K562 (cell line): Measurements from ENCODE around the gene ZNRD2. TPM values are rescaled to one million over a fixed set of nuclear protein-coding genes. Genes with fewer than 3 reads are reported as not detected.
A peak's percentile ranks its signal among the peaks of the same experiment; 100 is the strongest.

Source experiments
- ARID2 ChIP-seq: fragments of 450-650 bp; IDR thresholded peaks from 2 replicates; pipeline ENCODE4 v1.6.1; 2017; ENCODE audit warnings: antibody characterized with exemption, mild to moderate bottlenecking
- C11orf30 ChIP-seq: fragments of 450-650 bp; IDR thresholded peaks from 2 replicates; pipeline ENCODE4 v1.6.1; 2016; ENCODE audit warnings: low read depth, mild to moderate bottlenecking
- EHMT2 ChIP-seq: fragments of 450-650 bp; IDR thresholded peaks from 2 replicates; pipeline ENCODE4 v1.6.1; 2018; ENCODE audit warnings: antibody characterized with exemption
- ETV5 ChIP-seq: sonication (generic); formaldehyde crosslinking; IDR thresholded peaks from 2 replicates; pipeline ENCODE4 v1.4.0; 2020; ENCODE audit warnings: low read depth, mild to moderate bottlenecking, missing genetic modification reagents
- HDAC8 ChIP-seq: fragments of 450-650 bp; IDR thresholded peaks from 2 replicates; pipeline ENCODE4 v1.6.1; 2016; ENCODE audit warnings: mild to moderate bottlenecking, missing genetic modification characterization, moderate library complexity, missing compliant biosample characterization
- HLTF ChIP-seq: fragments of 450-650 bp; IDR thresholded peaks from 2 replicates; pipeline ENCODE4 v1.6.1; 2016
- KAT8 ChIP-seq: fragments of 450-650 bp; IDR thresholded peaks from 2 replicates; pipeline ENCODE4 v1.6.1; 2016; ENCODE audit warnings: low read depth, mild to moderate bottlenecking
- KLF1 ChIP-seq: fragments of 450-650 bp; IDR thresholded peaks from 2 replicates; pipeline ENCODE4 v1.6.1; 2016; ENCODE audit warnings: missing genetic modification characterization, missing compliant biosample characterization
- MCM7 ChIP-seq, 2 experiments: fragments of 450-650 bp; IDR thresholded peaks; 2 replicates each; pipeline ENCODE4 v1.6.1; 2016 to 2018
- MYBL2 ChIP-seq, 2 experiments: fragments of 450-650 bp in 1 of 2; sonication (generic) in 1 of 2; formaldehyde crosslinking in 1 of 2; IDR thresholded peaks; 2 replicates each; pipeline versions ENCODE4 v1.6.1 to v1.8.1; 2017 to 2022; ENCODE audit warnings: borderline replicate concordance in 1 of 2, inconsistent platforms in 1 of 2, low read depth in 1 of 2, mild to moderate bottlenecking in 1 of 2, missing genetic modification reagents in 1 of 2, moderate library complexity in 1 of 2
- NCOR1 ChIP-seq: fragments of 450-650 bp; IDR thresholded peaks from 2 replicates; pipeline ENCODE4 v1.6.1; 2016; ENCODE audit warnings: mild to moderate bottlenecking, moderate library complexity
- POLR2AphosphoS2 ChIP-seq: IDR thresholded peaks from 2 replicates; pipeline ENCODE4 v1.6.1; 2012; ENCODE audit warnings: low read length, improper control_type of control experiment
- RBFOX2 ChIP-seq: fragments of 200-400 bp; formaldehyde crosslinking; IDR thresholded peaks from 2 replicates; pipeline ENCODE4 v1.6.1; 2017; ENCODE audit warnings: low read depth, mild to moderate bottlenecking, low read length, moderate library complexity
- SAFB ChIP-seq: fragments of 200-400 bp; formaldehyde crosslinking; IDR thresholded peaks from 2 replicates; pipeline ENCODE4 v1.6.1; 2017; ENCODE audit warnings: low read depth, low read length, borderline replicate concordance
- SMC3 ChIP-seq: conservative IDR thresholded peaks from 2 replicates; pipeline ENCODE4 v1.6.1; 2011; ENCODE audit warnings: low read depth, low read length, improper control_type of control experiment; ENCODE audit not compliant: insufficient read depth
- SUPT5H ChIP-seq: fragments of 450-650 bp; IDR thresholded peaks from 2 replicates; pipeline ENCODE4 v1.6.1; 2016
- TBL1XR1 ChIP-seq, 2 experiments: IDR thresholded peaks; 2 replicates each; pipeline ENCODE4 v1.6.1; 2012; ENCODE audit warnings: improper control_type of control experiment in 2 of 2, low read length in 2 of 2, mild to moderate bottlenecking in 1 of 2
- TGIF2 ChIP-seq: sonication (generic); formaldehyde crosslinking; IDR thresholded peaks from 2 replicates; pipeline ENCODE4 v1.8.1; 2022; ENCODE audit warnings: mild to moderate bottlenecking, missing genetic modification reagents, moderate library complexity
- ZNF146 ChIP-seq: IDR thresholded peaks from one replicate; pipeline ENCODE4 v1.6.1; 2018; ENCODE audit warnings: missing compliant biosample characterization; ENCODE audit not compliant: unreplicated experiment
- ZNF174 ChIP-seq: fragments of 250-450 bp; sonication (Bioruptor Pico); IDR thresholded peaks from 2 replicates; pipeline ENCODE4 v1.4.0; 2020; ENCODE audit warnings: mild to moderate bottlenecking
- ZNF197 ChIP-seq: fragments of 200-800 bp; sonication (Bioruptor generic); IDR thresholded peaks from 2 replicates; pipeline ENCODE4 v1.6.1; 2016; ENCODE audit warnings: low read depth, missing genetic modification characterization, missing compliant biosample characterization
- polyA plus RNA-seq, 8 experiments: library from polyadenylated mRNA; depleted of rRNA in 4 of 8; stranded (reverse) in 5 of 8; unstranded in 3 of 8; fragments of >200 nt; fragmentation: Nextera tagmentation in 2 of 8; fragmentation: Illumina TruSeq in 1 of 8; extraction: Ambion mirVana in 2 of 8; extraction: Trizol in 1 of 8; gene quantifications; 2 replicates each; pipeline versions ENCODE4 v1.2.1 to v1.2.3, GENCODE V29; 2011 to 2014; ENCODE audit warnings: inconsistent platforms in 1 of 8, missing spikeins in 1 of 8
- total RNA-seq, 7 experiments: library from RNA; depleted of rRNA in 6 of 7; stranded (reverse); fragments of >200 nt in 6 of 7; fragmentation: Illumina TruSeq in 2 of 7; extraction: Trizol in 2 of 7; gene quantifications; 2 replicates each; pipeline versions ENCODE4 v1.2.1 to v1.2.3, GENCODE V29; 2011 to 2021; ENCODE audit warnings: low replicate concordance in 1 of 7
- TF ChIP-seq, protein P1 (sequence below), 2 experiments: fragments of 450-650 bp; IDR thresholded peaks; 2 replicates each; pipeline ENCODE4 v1.6.1; 2016; ENCODE audit warnings: mild to moderate bottlenecking in 2 of 2, borderline replicate concordance in 1 of 2, low read depth in 1 of 2, moderate library complexity in 1 of 2
- TF ChIP-seq, protein P2 (sequence below): fragments of 450-650 bp; IDR thresholded peaks from 2 replicates; pipeline ENCODE4 v1.6.1; 2016; ENCODE audit warnings: antibody characterized with exemption

Gene ZNRD2
- total and polyA plus RNA-seq, 9 of the 15 experiments (the other 6 are each of a cell fraction or from before 2014, with no cell fraction given) = 13.4 to 129 (median 60.4) TPM

DNA sequence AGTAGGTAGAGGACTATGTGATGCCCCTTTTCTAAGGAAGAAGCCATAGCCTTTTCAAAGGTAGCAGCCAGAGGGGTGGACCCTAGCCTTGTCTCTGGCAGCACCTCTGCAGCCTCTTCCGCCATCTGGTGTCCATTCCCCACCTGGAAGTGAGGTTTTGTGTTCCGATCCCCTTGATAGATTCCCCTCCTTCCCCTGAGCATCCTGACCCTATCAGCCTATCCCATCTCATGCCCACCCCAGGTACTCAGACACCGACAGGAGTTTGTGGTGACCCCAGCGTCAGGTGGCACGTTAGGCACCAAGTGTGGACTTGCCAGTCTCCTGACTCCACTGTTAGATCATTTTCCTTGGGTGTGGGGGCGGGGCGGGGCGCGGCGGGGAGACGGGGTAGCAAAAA is 1.7 kb downstream of the ZNRD2 start (continued):
- TF ChIP-seq ZNF146 (no peak), SAFB (no peak), EHMT2 (no peak), TBL1XR1 (IDR thresholded peaks at IDR 0.05; ENCODE audit: low read length in 2 of 2) (no peak), TGIF2 (CRISPR knock-in tag) (no peak), POLR2AphosphoS2 (no peak), ZNF197 (no peak), HLTF (no peak), MCM7 (IDR thresholded peaks at IDR 0.05) (no peak), HDAC8 (tag) (no peak), ETV5 (0 out of 2 replicates have a peak, but pooled peaks have one; percentile 38), NCOR1 (no peak), MYBL2 (IDR thresholded peaks at IDR 0.05; ENCODE audit: low read depth) (no peak), MYBL2 (CRISPR knock-in tag; IDR thresholded peaks at IDR 0.05; ENCODE audit: borderline replicate concordance) (no peak), ZNF174 (no peak), SUPT5H (0 out of 2 replicates have a peak, but pooled peaks have one; percentile 22), RBFOX2 (no peak), C11orf30 (peak; percentile 21; the same call in 1 of the 2 replicates), KAT8 (no peak), ARID2 (peak; percentile 76; the same call in 1 of the 2 replicates), SMC3 (peak; percentile 66), KLF1 (tag) (no peak)
- TF ChIP-seq, protein P1, sequence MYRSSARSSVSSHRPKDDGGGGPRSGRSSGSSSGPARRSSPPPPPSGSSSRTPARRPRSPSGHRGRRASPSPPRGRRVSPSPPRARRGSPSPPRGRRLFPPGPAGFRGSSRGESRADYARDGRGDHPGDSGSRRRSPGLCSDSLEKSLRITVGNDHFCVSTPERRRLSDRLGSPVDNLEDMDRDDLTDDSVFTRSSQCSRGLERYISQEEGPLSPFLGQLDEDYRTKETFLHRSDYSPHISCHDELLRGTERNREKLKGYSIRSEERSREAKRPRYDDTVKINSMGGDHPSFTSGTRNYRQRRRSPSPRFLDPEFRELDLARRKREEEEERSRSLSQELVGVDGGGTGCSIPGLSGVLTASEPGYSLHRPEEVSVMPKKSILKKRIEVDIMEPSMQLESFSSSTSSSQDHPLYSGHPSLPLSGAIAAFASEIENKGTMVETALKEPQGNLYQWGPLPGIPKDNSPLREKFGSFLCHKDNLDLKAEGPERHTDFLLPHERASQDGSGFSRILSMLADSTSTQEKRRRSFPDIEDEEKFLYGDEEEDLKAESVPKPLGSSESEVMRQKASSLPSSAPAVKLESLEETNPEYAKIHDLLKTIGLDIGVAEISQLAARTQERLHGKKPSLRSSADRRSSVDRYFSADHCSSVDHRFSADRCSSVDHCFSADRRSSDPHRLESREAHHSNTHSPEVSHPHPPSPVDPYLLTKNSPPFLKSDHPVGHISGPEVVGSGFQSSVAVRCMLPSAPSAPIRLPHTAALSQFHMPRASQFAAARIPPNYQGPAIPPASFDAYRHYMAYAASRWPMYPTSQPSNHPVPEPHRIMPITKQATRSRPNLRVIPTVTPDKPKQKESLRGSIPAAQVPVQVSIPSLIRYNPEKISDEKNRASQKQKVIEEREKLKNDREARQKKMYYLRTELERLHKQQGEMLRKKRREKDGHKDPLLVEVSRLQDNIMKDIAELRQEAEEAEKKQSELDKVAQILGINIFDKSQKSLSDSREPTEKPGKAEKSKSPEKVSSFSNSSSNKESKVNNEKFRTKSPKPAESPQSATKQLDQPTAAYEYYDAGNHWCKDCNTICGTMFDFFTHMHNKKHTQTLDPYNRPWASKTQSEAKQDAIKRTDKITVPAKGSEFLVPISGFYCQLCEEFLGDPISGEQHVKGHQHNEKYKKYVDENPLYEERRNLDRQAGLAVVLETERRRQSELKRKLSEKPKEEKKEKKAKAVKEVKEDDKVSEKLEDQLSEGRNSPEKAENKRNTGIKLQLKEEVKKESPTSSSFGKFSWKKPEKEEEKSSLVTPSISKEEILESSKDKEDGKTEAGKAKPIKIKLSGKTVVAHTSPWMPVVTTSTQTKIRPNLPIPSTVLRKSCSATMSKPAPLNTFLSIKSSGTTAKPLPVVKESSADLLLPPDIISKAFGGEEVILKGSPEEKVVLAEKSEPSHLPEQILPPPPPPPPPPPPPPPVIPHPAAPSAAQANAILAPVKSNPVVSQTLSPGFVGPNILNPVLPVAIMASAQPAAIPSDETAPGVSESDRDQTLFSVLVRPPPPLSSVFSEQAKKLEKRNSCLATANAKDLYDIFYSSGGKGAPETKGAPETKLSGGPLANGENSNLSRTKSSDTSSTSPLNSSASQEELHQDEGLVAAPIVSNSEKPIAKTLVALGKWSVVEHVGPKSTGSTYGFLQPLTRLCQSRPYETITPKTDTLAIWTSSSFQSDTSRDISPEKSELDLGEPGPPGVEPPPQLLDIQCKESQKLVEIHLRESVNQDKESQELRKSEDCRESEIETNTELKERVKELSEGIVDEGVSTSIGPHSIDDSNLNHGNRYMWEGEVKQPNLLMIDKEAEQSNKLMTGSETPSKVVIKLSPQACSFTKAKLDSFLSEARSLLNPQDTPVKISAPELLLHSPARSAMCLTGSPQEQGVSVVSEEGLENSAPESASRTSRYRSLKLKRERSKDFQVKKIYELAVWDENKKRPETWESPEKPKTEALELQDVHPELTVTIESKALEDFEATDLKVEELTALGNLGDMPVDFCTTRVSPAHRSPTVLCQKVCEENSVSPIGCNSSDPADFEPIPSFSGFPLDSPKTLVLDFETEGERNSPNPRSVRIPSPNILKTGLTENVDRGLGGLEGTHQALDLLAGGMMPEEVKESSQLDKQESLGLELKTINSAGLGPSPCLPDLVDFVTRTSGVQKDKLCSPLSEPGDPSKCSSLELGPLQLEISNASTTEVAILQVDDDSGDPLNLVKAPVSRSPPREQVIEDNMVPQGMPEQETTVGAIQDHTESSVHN (IDR thresholded peaks at IDR 0.05; ENCODE audit: borderline replicate concordance in 1 of 2, low read depth in 1 of 2) = no peak
- TF ChIP-seq, protein P2, sequence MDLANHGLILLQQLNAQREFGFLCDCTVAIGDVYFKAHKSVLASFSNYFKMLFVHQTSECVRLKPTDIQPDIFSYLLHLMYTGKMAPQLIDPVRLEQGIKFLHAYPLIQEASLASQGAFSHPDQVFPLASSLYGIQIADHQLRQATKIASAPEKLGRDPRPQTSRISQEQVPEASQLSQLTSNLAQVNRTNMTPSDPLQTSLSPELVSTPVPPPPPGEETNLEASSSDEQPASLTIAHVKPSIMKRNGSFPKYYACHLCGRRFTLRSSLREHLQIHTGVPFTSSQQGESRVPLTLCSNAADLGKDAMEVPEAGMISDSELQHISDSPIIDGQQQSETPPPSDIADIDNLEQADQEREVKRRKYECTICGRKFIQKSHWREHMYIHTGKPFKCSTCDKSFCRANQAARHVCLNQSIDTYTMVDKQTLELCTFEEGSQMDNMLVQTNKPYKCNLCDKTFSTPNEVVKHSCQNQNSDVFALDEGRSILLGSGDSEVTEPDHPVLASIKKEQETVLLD = no peak
